Adrenal gland (tissue), 5 donors: Measurements from ENCODE around the gene EIF4G3.

Experiments used
- POLR2A ChIP-seq, 2 donors: fragments of 450-650 bp; IDR thresholded peaks; one replicate each; pipeline ENCODE4 v1.6.1; 2017; ENCODE audit warnings: antibody characterized with exemption in 2 of 2, mild to moderate bottlenecking in 2 of 2, moderate library complexity in 1 of 2
- TF ChIP-seq, protein P1 (sequence below), 6 experiments: fragments of 450-650 bp in 4 of 6; fragments of 200-600 bp in 2 of 6; sonication (generic) in 1 of 6; IDR thresholded peaks; 1 replicate in 5 of 6; 2 replicates in 1 of 6; pipeline versions ENCODE4 v1.5.1 to v1.8.0; 2016 to 2021; ENCODE audit warnings: antibody characterized with exemption in 6 of 6, mild to moderate bottlenecking in 2 of 6, moderate library complexity in 1 of 6
- donor health status: DM: no; HTN: no; CAD: no.

DNA sequence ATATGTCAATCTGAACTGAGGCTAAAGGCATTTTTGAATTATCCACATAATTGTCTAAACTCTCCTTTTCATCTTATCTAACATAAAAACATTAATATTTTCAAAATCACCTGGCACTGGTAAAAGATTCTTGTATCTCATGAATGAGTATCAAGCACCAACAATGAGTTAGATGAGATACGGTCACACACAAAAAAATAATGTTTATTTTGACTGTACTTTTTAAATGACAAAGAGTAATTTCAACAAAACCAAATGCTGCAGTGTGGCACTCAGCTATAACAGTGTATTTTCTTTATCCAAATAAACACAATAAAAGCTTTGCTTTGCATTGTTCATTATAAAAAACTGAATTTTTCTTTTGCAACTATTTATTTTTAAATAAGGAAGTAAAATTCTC lies 59.5 kb downstream of the EIF4G3 start:
- TF ChIP-seq, protein P1, sequence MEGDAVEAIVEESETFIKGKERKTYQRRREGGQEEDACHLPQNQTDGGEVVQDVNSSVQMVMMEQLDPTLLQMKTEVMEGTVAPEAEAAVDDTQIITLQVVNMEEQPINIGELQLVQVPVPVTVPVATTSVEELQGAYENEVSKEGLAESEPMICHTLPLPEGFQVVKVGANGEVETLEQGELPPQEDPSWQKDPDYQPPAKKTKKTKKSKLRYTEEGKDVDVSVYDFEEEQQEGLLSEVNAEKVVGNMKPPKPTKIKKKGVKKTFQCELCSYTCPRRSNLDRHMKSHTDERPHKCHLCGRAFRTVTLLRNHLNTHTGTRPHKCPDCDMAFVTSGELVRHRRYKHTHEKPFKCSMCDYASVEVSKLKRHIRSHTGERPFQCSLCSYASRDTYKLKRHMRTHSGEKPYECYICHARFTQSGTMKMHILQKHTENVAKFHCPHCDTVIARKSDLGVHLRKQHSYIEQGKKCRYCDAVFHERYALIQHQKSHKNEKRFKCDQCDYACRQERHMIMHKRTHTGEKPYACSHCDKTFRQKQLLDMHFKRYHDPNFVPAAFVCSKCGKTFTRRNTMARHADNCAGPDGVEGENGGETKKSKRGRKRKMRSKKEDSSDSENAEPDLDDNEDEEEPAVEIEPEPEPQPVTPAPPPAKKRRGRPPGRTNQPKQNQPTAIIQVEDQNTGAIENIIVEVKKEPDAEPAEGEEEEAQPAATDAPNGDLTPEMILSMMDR (IDR thresholded peaks at IDR 0.05), result no peak
- no peak for TF ChIP-seq POLR2A (IDR thresholded peaks at IDR 0.05)
